Right forelimb (tissue), 1 donor: ENCODE measurements around the gene SGIP1.
"Not testable (repeated sequence)": the region's sequence is repeated elsewhere in the genome, so short reads cannot be mapped to it uniquely, and the experiment has no call there.

Experiments
- DNase-seq: peaks from one replicate; pipeline ENCODE4 v3.0.0-alpha.2; 2018

SGIP1 gene

DNA sequence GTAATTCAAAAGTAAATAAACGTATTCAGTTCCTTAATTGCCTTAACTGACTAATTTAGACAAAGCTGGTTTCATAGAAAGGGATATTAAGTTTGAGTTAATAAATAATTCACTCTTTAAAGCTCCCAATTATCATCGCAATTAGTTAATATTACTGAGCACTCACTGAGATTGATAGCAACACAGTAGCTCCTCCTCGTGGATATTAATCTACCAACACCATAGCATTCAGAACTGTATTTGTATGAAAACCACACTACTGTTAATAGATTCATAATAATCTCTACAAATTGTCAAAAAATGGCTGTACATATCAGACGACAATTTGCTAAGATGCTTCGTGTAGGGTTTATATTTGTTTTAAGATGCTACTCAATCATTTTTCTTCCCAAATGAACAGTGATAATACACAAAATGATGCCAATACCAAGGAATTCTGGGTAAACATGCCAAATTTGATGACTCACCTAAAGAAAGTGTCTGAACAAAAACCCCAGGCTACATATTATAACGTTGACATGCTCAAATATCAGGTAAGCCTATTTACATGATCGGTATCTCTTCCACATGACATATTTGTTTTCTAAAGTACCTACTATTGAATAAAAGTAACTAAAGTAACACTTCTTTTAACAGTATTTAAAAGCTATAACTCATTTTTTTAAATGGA, 199.5 kb downstream of the SGIP1 start:
- DNase-seq: no peak

GRCh38 chr1:66734531-66734930, 200.6 kb downstream of the SGIP1 start:
- DNase-seq: not testable (repeated sequence)

DNA sequence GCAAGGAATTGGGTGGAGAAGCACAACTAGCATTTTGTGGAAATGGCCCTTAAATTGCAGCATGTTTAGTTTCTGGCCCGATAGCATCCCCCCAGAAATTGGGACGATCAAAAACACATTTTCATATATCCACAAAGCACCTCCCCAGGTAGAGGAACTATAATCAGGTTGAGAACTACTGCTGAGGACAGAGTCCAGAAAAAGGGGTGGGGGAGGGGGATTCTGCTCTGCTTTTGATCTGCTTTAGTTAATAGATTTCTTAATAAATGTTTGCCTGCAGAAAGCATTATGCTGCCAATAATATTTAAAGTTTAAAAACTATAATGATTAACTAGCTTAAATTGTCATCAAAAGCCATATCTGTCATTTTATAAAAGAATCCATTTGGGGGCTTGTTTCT, 203.9 kb downstream of the SGIP1 start:
- DNase-seq: no peak

GRCh38 chr1:66739401-66740157, 205.6 kb downstream of the SGIP1 start:
- DNase-seq: no peak

DNA sequence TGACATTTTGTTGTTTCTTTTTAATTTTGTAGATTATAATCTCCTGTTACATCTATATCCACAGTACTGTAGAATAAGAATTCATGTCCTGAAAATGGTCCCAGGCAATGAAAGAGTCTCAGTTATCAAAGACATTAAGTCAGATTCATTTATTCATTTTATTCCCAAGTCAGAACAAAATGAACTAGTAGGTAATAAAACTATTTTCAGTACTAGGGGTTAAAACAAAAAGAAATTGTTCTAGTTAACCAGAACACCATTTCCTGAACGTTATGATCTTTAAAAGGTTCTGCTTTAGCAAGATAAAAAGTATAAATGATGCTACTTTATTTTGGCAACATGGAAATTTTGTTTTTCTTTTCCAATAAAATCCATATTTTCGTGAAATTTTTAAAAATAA, 211.5 kb downstream of the SGIP1 start:
- DNase-seq: no peak

DNA sequence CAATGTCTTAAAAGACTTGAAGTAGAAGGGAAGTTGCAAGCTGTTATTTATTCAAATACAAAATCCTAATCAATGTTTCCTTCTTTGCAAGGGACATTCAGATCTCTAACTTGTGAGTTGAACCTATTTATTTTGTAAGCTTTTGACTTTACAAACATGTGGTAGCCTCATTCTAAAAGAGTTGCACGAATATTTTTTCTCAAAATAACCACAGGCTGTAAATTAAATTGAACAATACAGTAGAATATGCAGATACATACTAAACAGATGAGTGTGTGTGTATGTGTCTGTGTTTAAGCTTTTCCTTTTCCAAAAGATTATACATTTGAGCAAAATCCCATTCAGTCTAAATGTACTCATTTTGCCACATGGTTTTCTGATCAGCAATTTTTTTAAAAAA, 213.5 kb downstream of the SGIP1 start:
- no peak for DNase-seq

DNA sequence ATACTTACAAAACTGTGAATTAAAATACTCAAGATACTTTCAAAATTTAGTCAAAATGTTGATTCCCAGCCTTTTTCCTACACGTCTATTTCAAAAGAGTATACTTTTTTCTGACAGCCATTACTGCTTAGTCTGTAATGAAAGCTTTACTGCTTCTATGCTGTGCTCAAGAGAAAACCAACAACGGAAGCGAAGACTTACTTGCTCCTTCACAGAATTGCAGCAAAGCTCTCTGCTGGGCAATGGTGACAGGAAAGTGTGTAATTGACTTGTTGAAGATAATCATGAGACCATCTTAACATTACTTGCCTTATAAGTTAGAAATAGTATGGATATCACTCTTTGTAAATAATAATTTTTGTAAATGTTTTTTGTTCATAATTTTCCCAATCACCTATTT, 216.6 kb downstream of the SGIP1 start:
- no peak for DNase-seq

DNA sequence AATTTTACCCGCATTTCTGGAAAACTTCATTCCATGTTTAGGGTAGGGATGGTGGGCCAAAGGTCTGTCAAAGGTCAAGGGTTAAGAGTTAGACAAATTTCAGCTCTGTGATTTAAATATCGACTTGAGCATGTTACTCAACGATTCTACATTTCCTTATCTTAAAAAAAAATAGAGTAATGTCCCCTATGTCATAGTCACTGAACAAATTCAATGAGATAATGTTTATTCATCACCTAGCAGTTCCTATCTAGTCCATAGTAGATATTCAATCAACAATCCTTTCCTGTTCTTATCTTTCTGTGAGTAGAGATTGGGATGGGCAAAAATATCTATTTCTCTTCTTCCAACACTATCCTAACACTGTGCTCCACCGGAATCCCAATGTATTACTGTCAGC, 217.2 kb downstream of the SGIP1 start:
- DNase-seq: no peak

GRCh38 chr1:66752000-66752592, 218.1 kb downstream of the SGIP1 start, which contains the start of gene DYNLT5:
TSS of gene DYNLT5 (plus strand) at chr1:66752459. CDS start at chr1:66754659, 2,200 bp downstream.
- DNase-seq: peak; percentile 67

DNA sequence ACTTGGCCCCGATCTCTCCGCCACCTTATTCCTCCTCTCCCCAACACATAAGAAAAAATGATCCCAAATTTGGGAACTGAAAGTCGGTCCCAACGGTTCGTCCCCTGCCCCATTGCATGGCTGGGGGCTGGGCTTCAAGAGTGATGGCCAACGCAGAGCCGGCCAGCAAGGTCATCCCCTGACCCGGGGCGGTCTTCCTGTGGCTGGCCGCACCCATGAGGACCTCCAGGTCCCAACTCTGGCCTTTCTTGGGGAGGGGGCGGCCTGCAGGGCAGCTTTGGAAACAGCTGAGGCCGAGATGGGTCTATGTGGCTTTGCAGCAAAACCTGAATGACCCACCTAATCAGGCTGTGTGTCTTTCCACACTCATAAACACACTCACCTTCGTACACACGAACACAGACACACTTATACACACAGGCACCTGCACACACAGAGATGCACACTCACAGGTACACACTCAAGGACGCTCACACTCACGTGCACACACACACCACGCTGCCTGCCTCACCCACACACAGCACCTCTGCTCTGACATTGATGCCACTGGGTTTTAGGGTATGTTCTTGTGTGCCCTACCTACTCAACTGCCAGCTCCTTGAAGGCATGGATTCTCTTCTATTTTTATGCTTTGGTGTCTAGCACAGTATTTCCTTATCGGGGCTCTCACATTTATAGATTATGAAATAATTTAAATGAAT, 218.9 kb downstream of the SGIP1 start:
- DNase-seq: no peak

DNA sequence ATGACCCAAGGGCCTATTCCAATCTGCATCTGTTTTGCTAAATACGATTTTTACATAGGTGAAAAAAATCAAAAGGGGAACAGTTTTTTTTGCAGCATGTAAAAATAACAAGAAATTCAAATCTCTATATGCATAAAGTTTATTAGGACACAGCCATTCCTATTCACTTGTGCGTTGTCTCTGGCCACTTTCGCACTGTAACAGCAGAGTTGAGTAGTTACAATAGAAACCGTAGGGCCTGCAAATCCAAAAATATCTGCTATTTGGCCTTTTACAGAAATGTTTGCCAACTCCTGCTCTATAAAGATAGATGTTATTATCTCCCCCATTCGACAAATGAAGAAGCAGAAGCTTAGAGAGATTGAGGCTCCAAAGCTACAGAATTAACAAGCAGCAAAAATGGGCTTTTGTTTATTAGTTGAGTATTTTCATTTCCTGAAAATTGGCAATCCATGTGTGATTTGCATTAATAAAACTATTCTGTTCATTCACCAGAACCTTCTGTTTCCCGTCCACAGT, 223.8 kb downstream of the SGIP1 start:
- DNase-seq: no peak

- no peak for DNase-seq
Observed at GRCh38 chr1:66758241-66758755, 224.3 kb downstream of the SGIP1 start.

DNA sequence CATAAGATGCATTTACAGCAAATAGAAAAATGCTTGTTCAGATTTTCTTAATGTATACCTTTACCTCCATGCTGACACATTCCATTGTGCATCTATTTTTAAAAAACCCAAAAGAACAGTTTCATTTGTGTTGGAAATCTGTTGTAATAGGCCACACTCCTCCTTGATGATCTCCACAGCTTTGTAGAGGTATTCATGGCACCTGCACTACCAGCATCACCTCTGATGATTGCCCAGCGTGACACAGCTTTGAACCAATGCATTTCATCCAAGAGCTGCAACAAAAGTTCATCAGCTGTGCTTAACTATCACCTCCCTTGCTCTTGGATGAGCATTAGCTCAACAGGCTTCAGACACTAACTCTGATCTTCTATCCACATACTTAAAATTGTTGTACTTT, 226.6 kb downstream of the SGIP1 start:
- DNase-seq: no peak

DNA sequence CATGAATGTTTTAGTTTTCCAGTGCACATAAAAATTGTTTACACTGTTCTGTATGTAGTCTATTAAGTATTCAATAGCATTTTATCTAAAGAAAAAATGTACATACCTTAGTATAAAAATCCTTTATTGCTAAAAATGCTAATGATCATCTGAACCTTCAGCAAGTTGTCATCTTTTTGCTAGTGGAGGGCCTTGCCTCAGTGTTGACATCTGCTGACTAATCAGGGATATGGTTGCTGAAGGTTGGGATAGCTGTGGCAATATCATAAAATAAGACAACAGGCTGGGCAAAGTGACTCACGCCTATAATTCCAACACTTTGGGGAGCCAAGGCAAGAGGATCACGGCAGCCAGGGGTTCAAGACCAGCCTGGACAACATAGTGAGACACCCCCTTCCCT, 227.3 kb downstream of the SGIP1 start:
- no peak for DNase-seq

- DNase-seq: peak; percentile 48
Observed at GRCh38 chr1:66764994-66765578, 231.1 kb downstream of the SGIP1 start.

GRCh38 chr1:66767626-66768025, 233.7 kb downstream of the SGIP1 start:
- no peak for DNase-seq

GRCh38 chr1:66768965-66769364, 235.0 kb downstream of the SGIP1 start:
- DNase-seq: no peak

- no peak for DNase-seq
Observed at GRCh38 chr1:66769512-66770229, 235.7 kb downstream of the SGIP1 start.

GRCh38 chr1:66770240-66770639, 236.3 kb downstream of the SGIP1 start:
- DNase-seq: no peak

- DNase-seq: no peak
Observed at GRCh38 chr1:66770694-66771093, 236.7 kb downstream of the SGIP1 start.

- DNase-seq: no peak
Observed at GRCh38 chr1:66773227-66773626, 239.3 kb downstream of the SGIP1 start.

DNA sequence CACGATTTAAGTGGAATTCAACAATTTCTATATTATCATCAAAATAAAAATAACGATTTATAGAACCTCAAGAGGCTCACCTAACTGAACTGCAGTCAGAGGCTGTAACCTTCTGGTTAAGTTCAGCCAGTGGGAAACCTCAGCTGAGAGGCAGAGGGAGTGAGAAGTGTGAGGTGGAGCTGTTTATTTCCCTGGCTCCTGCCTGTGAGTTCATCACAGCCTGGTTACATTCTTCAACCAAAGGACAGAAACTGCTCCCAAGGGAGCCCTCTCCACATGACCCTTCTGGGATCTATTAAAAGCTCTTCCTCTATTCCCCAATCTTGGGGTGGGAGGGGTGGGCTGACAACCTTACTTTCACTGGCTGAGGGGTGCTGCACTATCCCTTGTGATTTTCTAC, 240.5 kb downstream of the SGIP1 start:
- no peak for DNase-seq
